ENCODE measurements around the gene GASK1A.

GRCh38 chr3:43094381-43094780 lies 115.3 kb downstream of the GASK1A start:
- no peak for TF ChIP-seq CTCF (IDR thresholded peaks at IDR 0.05; ENCODE audit: insufficient read depth, low read length, poor library complexity, severe bottlenecking)
- no peak for TF ChIP-seq EZH2phosphoT487 (conservative IDR thresholded peaks at IDR 0.05; ENCODE audit: low read length)

All from SU-DHL-6 (cell line).